HepG2 (cell line): ENCODE measurements around the gene MAP2K5. TPM values are rescaled to one million over a fixed set of nuclear protein-coding genes. Genes with fewer than 3 reads are reported as not detected.
A peak's percentile ranks its signal among the peaks of the same experiment; 100 is the strongest.

ENCODE experiments used
- ATAD3A ChIP-seq: sonication (generic); formaldehyde crosslinking; IDR thresholded peaks from 2 replicates; pipeline ENCODE4 v1.4.0; 2020; ENCODE audit warnings: missing genetic modification reagents
- BCL3 ChIP-seq: sonication (generic); formaldehyde crosslinking; IDR thresholded peaks from 2 replicates; pipeline ENCODE4 v1.5.1; 2020; ENCODE audit warnings: mild to moderate bottlenecking, missing genetic modification reagents, moderate library complexity
- BCL6 ChIP-seq: IDR thresholded peaks from 2 replicates; pipeline ENCODE4 v1.6.1; 2016; ENCODE audit warnings: missing genetic modification reagents, missing compliant biosample characterization
- CBX1 ChIP-seq: IDR thresholded peaks from one replicate; pipeline ENCODE4 v1.6.1; 2016; ENCODE audit warnings: antibody characterized with exemption, low read depth
- CBX5 ChIP-seq: sonication (generic); formaldehyde crosslinking; IDR thresholded peaks from 2 replicates; pipeline ENCODE4 v1.4.0; 2020; ENCODE audit warnings: missing genetic modification reagents, borderline replicate concordance
- FOXC1 ChIP-seq: sonication (generic); formaldehyde crosslinking; IDR thresholded peaks from 2 replicates; pipeline ENCODE4 v1.8.0; 2022; ENCODE audit warnings: mild to moderate bottlenecking, missing genetic modification reagents, borderline replicate concordance
- GLI4 ChIP-seq: sonication (generic); formaldehyde crosslinking; IDR thresholded peaks from 2 replicates; pipeline ENCODE4 v1.5.1; 2020; ENCODE audit warnings: missing genetic modification reagents, mild to moderate bottlenecking, moderate library complexity, borderline replicate concordance
- HNF4G ChIP-seq, 2 experiments: sonication (generic) in 1 of 2; formaldehyde crosslinking in 1 of 2; IDR thresholded peaks; 2 replicates each; pipeline versions ENCODE4 v1.4.0 to v1.6.1; 2011 to 2020; ENCODE audit warnings: borderline replicate concordance in 2 of 2, low read depth in 2 of 2, mild to moderate bottlenecking in 2 of 2, low read length in 1 of 2, missing genetic modification reagents in 1 of 2, moderate library complexity in 1 of 2
- HNRNPK ChIP-seq: fragments of 200-400 bp; formaldehyde crosslinking; IDR thresholded peaks from 2 replicates; pipeline ENCODE4 v1.6.1; 2018; ENCODE audit warnings: low read length, low read depth, moderate library complexity, mild to moderate bottlenecking; ENCODE audit not compliant: poor library complexity, severe bottlenecking
- JUNB ChIP-seq: sonication (generic); formaldehyde crosslinking; IDR thresholded peaks from 2 replicates; pipeline ENCODE4 v1.8.0; 2022; ENCODE audit warnings: missing genetic modification reagents, mild to moderate bottlenecking, borderline replicate concordance
- MXD1 ChIP-seq: sonication (generic); formaldehyde crosslinking; IDR thresholded peaks from 2 replicates; pipeline ENCODE4 v1.4.0; 2020; ENCODE audit warnings: mild to moderate bottlenecking, missing genetic modification reagents
- MYNN ChIP-seq: sonication (generic); formaldehyde crosslinking; IDR thresholded peaks from 2 replicates; pipeline ENCODE4 v1.4.0; 2020; ENCODE audit warnings: mild to moderate bottlenecking, low read depth, missing genetic modification reagents
- NCOA2 ChIP-seq: sonication (generic); formaldehyde crosslinking; IDR thresholded peaks from 2 replicates; pipeline ENCODE4 v1.8.0; 2022; ENCODE audit warnings: inconsistent platforms
- RBAK ChIP-seq: sonication (generic); formaldehyde crosslinking; IDR thresholded peaks from 2 replicates; pipeline ENCODE4 v1.5.1; 2020; ENCODE audit warnings: mild to moderate bottlenecking, missing genetic modification reagents
- SOX13 ChIP-seq, 3 experiments: fragments of 450-650 bp in 1 of 3; sonication (generic) in 1 of 3; formaldehyde crosslinking in 1 of 3; IDR thresholded peaks in 2 of 3; conservative IDR thresholded peaks in 1 of 3; 2 replicates each; pipeline versions ENCODE4 v1.5.0 to v1.6.1; 2016 to 2020; ENCODE audit warnings: antibody characterized with exemption in 1 of 3, mild to moderate bottlenecking in 1 of 3, missing compliant biosample characterization in 1 of 3, missing genetic modification reagents in 1 of 3, moderate library complexity in 1 of 3
- TEAD3 ChIP-seq: optimal IDR thresholded peaks from 2 replicates; pipeline ENCODE3; 2016; ENCODE audit warnings: borderline replicate concordance
- ZFY ChIP-seq: sonication (generic); formaldehyde crosslinking; IDR thresholded peaks from 2 replicates; pipeline ENCODE4 v1.4.0; 2020; ENCODE audit warnings: missing genetic modification reagents
- ZNF12 ChIP-seq: sonication (generic); formaldehyde crosslinking; IDR thresholded peaks from 2 replicates; pipeline ENCODE4 v1.5.0; 2020; ENCODE audit warnings: missing genetic modification reagents
- ZNF335 ChIP-seq: sonication (generic); formaldehyde crosslinking; IDR thresholded peaks from 2 replicates; pipeline ENCODE4 v1.4.0; 2020; ENCODE audit warnings: missing genetic modification reagents
- ZNF550 ChIP-seq: sonication (generic); formaldehyde crosslinking; IDR thresholded peaks from 2 replicates; pipeline ENCODE4 v1.4.0; 2020; ENCODE audit warnings: mild to moderate bottlenecking, missing genetic modification reagents, borderline replicate concordance
- ZNF776 ChIP-seq: sonication (generic); formaldehyde crosslinking; IDR thresholded peaks from 2 replicates; pipeline ENCODE4 v1.4.0; 2020; ENCODE audit warnings: mild to moderate bottlenecking, missing genetic modification reagents
- ZNF850 ChIP-seq: sonication (generic); formaldehyde crosslinking; conservative IDR thresholded peaks from 2 replicates; pipeline ENCODE4 v1.9.0; 2021; ENCODE audit warnings: mild to moderate bottlenecking, missing genetic modification reagents
- ZNF891 ChIP-seq: sonication (generic); formaldehyde crosslinking; IDR thresholded peaks from 2 replicates; pipeline ENCODE4 v1.5.0; 2020; ENCODE audit warnings: mild to moderate bottlenecking, missing genetic modification reagents
- polyA plus RNA-seq, 8 experiments: library from polyadenylated mRNA; depleted of rRNA in 3 of 8; stranded (reverse) in 7 of 8; unstranded in 1 of 8; fragments of >200 nt; fragmentation: Illumina TruSeq in 4 of 8; extraction: Trizol in 4 of 8; gene quantifications; 2 replicates each; pipeline versions ENCODE4 v1.2.1 to v1.2.3, GENCODE V29; 2011 to 2016; ENCODE audit warnings: low read depth in 4 of 8, missing spikeins in 1 of 8, mixed read lengths in 1 of 8; ENCODE audit not compliant: insufficient read depth in 1 of 8
- total RNA-seq, 5 experiments: library from RNA; depleted of rRNA; stranded (reverse); fragments of >200 nt; fragmentation: Illumina TruSeq; extraction: Trizol; gene quantifications; 2 replicates each; pipeline ENCODE4 v1.2.3, GENCODE V29; 2016; ENCODE audit warnings: low read depth in 1 of 5
- TF ChIP-seq, protein P1 (sequence below): IDR thresholded peaks from 2 replicates; pipeline ENCODE4 v1.6.1; 2016; ENCODE audit warnings: low read depth
- TF ChIP-seq, protein P2 (sequence below): sonication (generic); formaldehyde crosslinking; IDR thresholded peaks from 2 replicates; pipeline ENCODE4 v1.4.0; 2020; ENCODE audit warnings: missing genetic modification reagents, mild to moderate bottlenecking, borderline replicate concordance

MAP2K5 gene
- total and polyA plus RNA-seq, 2 of the 13 experiments (the other 11 are each of a cell fraction or from before 2014, with no cell fraction given) = 4.0 to 4.3 TPM

DNA sequence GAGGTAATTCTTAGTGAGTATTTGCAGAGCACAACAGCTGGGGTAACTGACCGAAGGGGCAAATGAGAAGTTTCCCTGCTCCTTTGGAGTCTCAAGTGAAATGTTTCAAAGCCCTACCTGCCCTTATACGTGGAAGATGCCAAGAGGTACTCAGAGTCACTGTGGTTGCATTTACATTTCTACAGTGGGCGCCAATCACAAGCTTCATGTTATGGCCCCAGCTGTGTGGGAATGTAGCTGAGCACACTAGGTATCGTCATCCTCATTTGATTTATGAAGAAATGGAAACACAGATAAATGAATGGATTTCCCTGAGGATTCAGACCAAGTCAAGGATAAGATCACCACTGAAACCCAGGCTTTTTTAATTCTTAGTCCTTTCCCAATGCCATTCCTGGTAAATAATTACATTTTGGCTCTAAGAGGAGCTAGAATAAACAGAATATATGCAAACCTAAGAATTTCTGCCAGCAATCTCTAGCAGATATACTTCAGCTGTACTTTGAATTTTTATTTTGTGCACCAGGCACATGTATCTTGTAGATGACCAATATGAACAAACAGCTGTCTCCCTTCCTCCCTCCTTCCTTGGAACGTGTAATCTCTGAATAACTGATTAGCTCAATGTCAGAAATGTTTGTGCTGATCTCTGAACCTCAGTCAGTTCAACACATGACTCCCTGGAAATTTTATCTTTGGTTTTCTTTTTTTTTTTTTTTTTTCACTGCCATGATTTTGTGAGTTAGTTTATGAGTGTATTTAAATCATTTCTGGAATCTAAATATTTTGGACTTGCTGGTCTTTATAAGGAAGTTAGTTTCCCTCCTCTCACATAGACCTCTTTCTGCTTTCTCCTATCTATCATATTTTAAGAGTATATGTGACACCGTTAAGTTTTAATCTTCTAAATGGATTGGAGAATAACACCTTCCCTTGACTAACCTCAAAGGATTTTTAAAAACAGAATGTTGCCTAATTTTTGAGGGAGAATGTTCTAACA is 69.2 kb downstream of the MAP2K5 start (continued):
- TF ChIP-seq BCL3 = no peak
- no peak for TF ChIP-seq HNRNPK
- TF ChIP-seq MYNN (CRISPR knock-in tag) = no peak
- TF ChIP-seq ZNF12 (CRISPR knock-in tag) = no peak
- no peak for TF ChIP-seq ZFY
- TF ChIP-seq RBAK (CRISPR knock-in tag) = no peak
- TF ChIP-seq ZNF335 (CRISPR knock-in tag) = no peak
- TF ChIP-seq, protein P1, sequence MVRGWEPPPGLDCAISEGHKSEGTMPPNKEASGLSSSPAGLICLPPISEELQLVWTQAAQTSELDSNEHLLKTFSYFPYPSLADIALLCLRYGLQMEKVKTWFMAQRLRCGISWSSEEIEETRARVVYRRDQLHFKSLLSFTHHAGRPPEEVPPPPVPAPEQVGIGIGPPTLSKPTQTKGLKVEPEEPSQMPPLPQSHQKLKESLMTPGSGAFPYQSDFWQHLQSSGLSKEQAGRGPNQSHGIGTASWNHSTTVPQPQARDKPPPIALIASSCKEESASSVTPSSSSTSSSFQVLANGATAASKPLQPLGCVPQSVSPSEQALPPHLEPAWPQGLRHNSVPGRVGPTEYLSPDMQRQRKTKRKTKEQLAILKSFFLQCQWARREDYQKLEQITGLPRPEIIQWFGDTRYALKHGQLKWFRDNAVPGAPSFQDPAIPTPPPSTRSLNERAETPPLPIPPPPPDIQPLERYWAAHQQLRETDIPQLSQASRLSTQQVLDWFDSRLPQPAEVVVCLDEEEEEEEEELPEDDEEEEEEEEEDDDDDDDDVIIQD (CRISPR knock-in tag) = peak; percentile 89; the same call in 1 of the 2 replicates
- TF ChIP-seq, protein P2, sequence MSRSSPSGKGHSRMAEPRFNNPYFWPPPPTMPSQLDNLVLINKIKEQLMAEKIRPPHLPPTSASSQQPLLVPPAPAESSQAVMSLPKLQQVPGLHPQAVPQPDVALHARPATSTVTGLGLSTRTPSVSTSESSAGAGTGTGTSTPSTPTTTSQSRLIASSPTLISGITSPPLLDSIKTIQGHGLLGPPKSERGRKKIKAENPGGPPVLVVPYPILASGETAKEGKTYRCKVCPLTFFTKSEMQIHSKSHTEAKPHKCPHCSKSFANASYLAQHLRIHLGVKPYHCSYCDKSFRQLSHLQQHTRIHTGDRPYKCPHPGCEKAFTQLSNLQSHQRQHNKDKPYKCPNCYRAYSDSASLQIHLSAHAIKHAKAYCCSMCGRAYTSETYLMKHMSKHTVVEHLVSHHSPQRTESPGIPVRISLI (CRISPR knock-in tag) = peak; percentile 65; the same call in 1 of the 2 replicates
- peak; percentile 47; the same call in 1 of the 2 replicates for TF ChIP-seq NCOA2
- no peak for TF ChIP-seq ZNF891 (CRISPR knock-in tag)
- TF ChIP-seq GLI4 (CRISPR knock-in tag) = no peak
- no peak for TF ChIP-seq FOXC1 (CRISPR knock-in tag)
- TF ChIP-seq CBX5 (CRISPR knock-in tag) = no peak
- no peak for TF ChIP-seq JUNB (CRISPR knock-in tag)
- TF ChIP-seq ZNF550 (CRISPR knock-in tag) = no peak
- TF ChIP-seq TEAD3 (CRISPR knock-in tag) = peak; percentile 19
- no peak for TF ChIP-seq ATAD3A
- no peak for TF ChIP-seq ZNF776 (CRISPR knock-in tag)
- TF ChIP-seq BCL6 (CRISPR knock-in tag) = peak; percentile 66
- TF ChIP-seq SOX13 (IDR thresholded peaks at IDR 0.05) = no peak
- peak in 1 of 2 experiments; percentile 36; a peak in 1 of 4 replicates for TF ChIP-seq SOX13 (CRISPR knock-in tag; conservative IDR thresholded peaks at IDR 0.05 in 1 of 2, IDR thresholded peaks at IDR 0.05 in 1 of 2)
- TF ChIP-seq HNF4G (IDR thresholded peaks at IDR 0.05; ENCODE audit: borderline replicate concordance, low read depth, low read length) = no peak
- no peak for TF ChIP-seq HNF4G (CRISPR knock-in tag; IDR thresholded peaks at IDR 0.05; ENCODE audit: borderline replicate concordance, low read depth)
- TF ChIP-seq CBX1 = no peak
- TF ChIP-seq MXD1 = no peak
- no peak for TF ChIP-seq ZNF850
